Activated CD4-positive, alpha-beta T cell treated with anti-CD3 and anti-CD28 coated beads for 24 hours (primary cell): Measurements from ENCODE around the gene SENP7.
"Not testable (repeated sequence)": the region's sequence is repeated elsewhere in the genome, so short reads cannot be mapped to it uniquely, and the experiment has no call there.

ENCODE experiments used
- DNase-seq, 2 donors: peaks; one replicate each; pipeline ENCODE4 v3.0.0-alpha.2; 2020; ENCODE audit warnings: low read depth in 2 of 2

The SENP7 gene

GRCh38 chr3:101527906-101528305 is 14.9 kb upstream of the SENP7 start:
- DNase-seq, result no peak

- no peak for DNase-seq
Measured at GRCh38 chr3:101527441-101527840, 14.4 kb upstream of the SENP7 start.

- DNase-seq, result no peak
Measured at GRCh38 chr3:101521211-101521701, 8.2 kb upstream of the SENP7 start.

- no peak for DNase-seq
Measured at GRCh38 chr3:101519685-101520365, 6.8 kb upstream of the SENP7 start.

GRCh38 chr3:101518421-101518871 is 5.4 kb upstream of the SENP7 start:
- DNase-seq, result peak; percentile 6 to 25

GRCh38 chr3:101513419-101513986 is 491 bp upstream of the SENP7 start:
- no peak for DNase-seq

- DNase-seq, result peak in 1 of 2 donors; percentile 2
Measured at GRCh38 chr3:101512396-101512645, 691 bp downstream of the SENP7 start.

GRCh38 chr3:101509811-101510210 is 3.2 kb downstream of the SENP7 start:
- no peak for DNase-seq

- DNase-seq, result no peak
Measured at GRCh38 chr3:101509281-101509680, 3.7 kb downstream of the SENP7 start.

GRCh38 chr3:101501783-101502182 is 11.2 kb downstream of the SENP7 start:
- DNase-seq, result no peak

- no peak for DNase-seq
Measured at GRCh38 chr3:101500208-101500607, 12.8 kb downstream of the SENP7 start.

GRCh38 chr3:101497803-101498202 is 15.2 kb downstream of the SENP7 start:
- DNase-seq, result no peak

GRCh38 chr3:101495552-101495951 is 17.5 kb downstream of the SENP7 start:
- DNase-seq, result no peak

- DNase-seq, result no peak
Measured at GRCh38 chr3:101484805-101485620, 28.0 kb downstream of the SENP7 start.

GRCh38 chr3:101478980-101479379 is 34.0 kb downstream of the SENP7 start:
- no peak for DNase-seq

- not testable (repeated sequence) for DNase-seq
Measured at GRCh38 chr3:101474841-101475552, 38.0 kb downstream of the SENP7 start.

- DNase-seq, result not testable (repeated sequence)
Measured at GRCh38 chr3:101468676-101469075, 44.3 kb downstream of the SENP7 start.

- not testable (repeated sequence) for DNase-seq
Measured at GRCh38 chr3:101467310-101467663, 45.7 kb downstream of the SENP7 start.

- DNase-seq, result peak in 1 of 2 donors; percentile 59
Measured at GRCh38 chr3:101466465-101467309, 46.3 kb downstream of the SENP7 start.

GRCh38 chr3:101464235-101464634 is 48.8 kb downstream of the SENP7 start:
- no peak for DNase-seq

- DNase-seq, result no peak
Measured at GRCh38 chr3:101461451-101461850, 51.6 kb downstream of the SENP7 start.
